ENCODE data around the gene GPHA2.

Gene GPHA2

GRCh38 chr11:64893194-64894069 is 42.3 kb downstream of the GPHA2 start:
- Histone ChIP-seq H3K27ac (no peak overlapping the region), H3K36me3 (ENCODE audit: insufficient read depth, low read length) (no peaks in the 10 kb centered on the region; the same call in 1 of the 2 replicates), H3K9ac (ENCODE audit: insufficient read length) (no peak overlapping the region), H3K9me3 (ENCODE audit: low read depth, low read length) (no peaks in the 10 kb centered on the region), H3K4me3 (no peak overlapping the region)
- no peak for DNase-seq (ENCODE audit: low read depth, low spot score)
- no peak for TF ChIP-seq FOXP2 (optimal IDR thresholded peaks at IDR 0.05; ENCODE audit: control extremely low read depth, extremely low read length, insufficient read depth)
- no peak for TF ChIP-seq EZH2 (IDR thresholded peaks at IDR 0.05)

GRCh38 chr11:64892838-64893193 is 42.9 kb downstream of the GPHA2 start:
- Histone ChIP-seq H3K4me3 (no peak overlapping the region), H3K9ac (ENCODE audit: insufficient read length) (no peak overlapping the region)

GRCh38 chr11:64892411-64892831 is 43.3 kb downstream of the GPHA2 start:
- no peak for DNase-seq (ENCODE audit: low read depth, low spot score)
- H3K36me3 ChIP-seq (ENCODE audit: insufficient read depth, low read length), result no peaks in the 10 kb centered on the region
- no peaks in the 10 kb centered on the region for H3K9me3 ChIP-seq (ENCODE audit: low read depth, low read length)
- no peak overlapping the region for H3K27ac ChIP-seq
- no peak overlapping the region for H3K9ac ChIP-seq (ENCODE audit: insufficient read length)
- TF ChIP-seq EZH2 (IDR thresholded peaks at IDR 0.05) (no peak), POLR2AphosphoS5 (IDR thresholded peaks at IDR 0.05; ENCODE audit: borderline replicate concordance, low read depth, low read length) (no peak), FOXP2 (optimal IDR thresholded peaks at IDR 0.05; ENCODE audit: control extremely low read depth, extremely low read length, insufficient read depth) (no peak)
- no peak overlapping the region for H3K4me3 ChIP-seq

More at GRCh38 chr11:64892838-64893193, 42.9 kb downstream of the GPHA2 start:
- Histone ChIP-seq H3K27ac (no peak overlapping the region), H3K36me3 (ENCODE audit: insufficient read depth, low read length) (no peaks in the 10 kb centered on the region), H3K9me3 (ENCODE audit: low read depth, low read length) (no peaks in the 10 kb centered on the region)
- TF ChIP-seq EZH2 (IDR thresholded peaks at IDR 0.05), result no peak
- DNase-seq (ENCODE audit: low read depth, low spot score), result no peak

- no peaks in the 10 kb centered on the region for H3K9me3 ChIP-seq (ENCODE audit: low read depth, low read length)
- no peak overlapping the region for H3K9ac ChIP-seq (ENCODE audit: insufficient read length)
- no peak for DNase-seq (ENCODE audit: low read depth, low spot score)
- H3K27ac ChIP-seq, result no peak overlapping the region
- no peak for TF ChIP-seq FOXP2 (optimal IDR thresholded peaks at IDR 0.05; ENCODE audit: control extremely low read depth, extremely low read length, insufficient read depth)
- no peak for TF ChIP-seq EZH2 (IDR thresholded peaks at IDR 0.05)
- no peak for TF ChIP-seq POLR2AphosphoS5 (IDR thresholded peaks at IDR 0.05; ENCODE audit: borderline replicate concordance, low read depth, low read length)
- no peak overlapping the region for H3K4me3 ChIP-seq
- no peaks in the 10 kb centered on the region for H3K36me3 ChIP-seq (ENCODE audit: insufficient read depth, low read length)
These were observed 43.8 kb downstream of the GPHA2 start for GRCh38 chr11:64891880-64892279.

GRCh38 chr11:64891215-64891848 is 44.4 kb downstream of the GPHA2 start:
- no peak for DNase-seq (ENCODE audit: low read depth, low spot score)
- no peak overlapping the region for H3K4me3 ChIP-seq
- no peak for TF ChIP-seq FOXP2 (optimal IDR thresholded peaks at IDR 0.05; ENCODE audit: control extremely low read depth, extremely low read length, insufficient read depth)
- no peaks in the 10 kb centered on the region for H3K9me3 ChIP-seq (ENCODE audit: low read depth, low read length)
- no peak overlapping the region for H3K9ac ChIP-seq (ENCODE audit: insufficient read length)
- no peak overlapping the region for H3K27ac ChIP-seq
- H3K36me3 ChIP-seq (ENCODE audit: insufficient read depth, low read length), result no peaks in the 10 kb centered on the region

GRCh38 chr11:64890522-64890939 is 45.2 kb downstream of the GPHA2 start:
- H3K4me3 ChIP-seq, result no peak overlapping the region
- no peaks in the 10 kb centered on the region for H3K36me3 ChIP-seq (ENCODE audit: insufficient read depth, low read length)
- H3K27ac ChIP-seq, result no peak overlapping the region
- no peak for DNase-seq (ENCODE audit: low read depth, low spot score)
- no peaks in the 10 kb centered on the region for H3K9me3 ChIP-seq (ENCODE audit: low read depth, low read length)
- H3K9ac ChIP-seq (ENCODE audit: insufficient read length), result no peak overlapping the region
- TF ChIP-seq POLR2AphosphoS5 (IDR thresholded peaks at IDR 0.05; ENCODE audit: borderline replicate concordance, low read depth, low read length), result no peak
- no peak for TF ChIP-seq FOXP2 (optimal IDR thresholded peaks at IDR 0.05; ENCODE audit: control extremely low read depth, extremely low read length, insufficient read depth)
- TF ChIP-seq EZH2 (IDR thresholded peaks at IDR 0.05), result no peak

- H3K27ac ChIP-seq, result no peak overlapping the region
- no peak for TF ChIP-seq POLR2AphosphoS5 (IDR thresholded peaks at IDR 0.05; ENCODE audit: borderline replicate concordance, low read depth, low read length)
- TF ChIP-seq EZH2 (IDR thresholded peaks at IDR 0.05), result no peak
- no peak for TF ChIP-seq FOXP2 (optimal IDR thresholded peaks at IDR 0.05; ENCODE audit: control extremely low read depth, extremely low read length, insufficient read depth)
- H3K9ac ChIP-seq (ENCODE audit: insufficient read length), result no peak overlapping the region
- H3K4me3 ChIP-seq, result no peak overlapping the region
- no peaks in the 10 kb centered on the region for H3K36me3 ChIP-seq (ENCODE audit: insufficient read depth, low read length)
- H3K9me3 ChIP-seq (ENCODE audit: low read depth, low read length), result no peaks in the 10 kb centered on the region
- no peak for DNase-seq (ENCODE audit: low read depth, low spot score)
These were observed 46.8 kb downstream of the GPHA2 start for GRCh38 chr11:64888729-64889511.

- DNase-seq (ENCODE audit: low read depth, low spot score), result no peak
- Histone ChIP-seq H3K9me3 (ENCODE audit: low read depth, low read length) (no peaks in the 10 kb centered on the region), H3K4me3 (no peak overlapping the region), H3K27ac (no peak overlapping the region), H3K36me3 (ENCODE audit: insufficient read depth, low read length) (no peaks in the 10 kb centered on the region), H3K9ac (ENCODE audit: insufficient read length) (no peak overlapping the region)
- no peak for TF ChIP-seq POLR2AphosphoS5 (IDR thresholded peaks at IDR 0.05; ENCODE audit: borderline replicate concordance, low read depth, low read length)
- no peak for TF ChIP-seq FOXP2 (optimal IDR thresholded peaks at IDR 0.05; ENCODE audit: control extremely low read depth, extremely low read length, insufficient read depth)
- TF ChIP-seq EZH2 (IDR thresholded peaks at IDR 0.05), result no peak
These were observed 47.3 kb downstream of the GPHA2 start for GRCh38 chr11:64888406-64888728.
